Myocyte (in vitro differentiated cells): ENCODE data around the gene KIAA1671. TPM values are rescaled to one million over a fixed set of nuclear protein-coding genes. Genes with fewer than 3 reads are reported as not detected.
"Not testable (repeated sequence)": the region's sequence is repeated elsewhere in the genome, so short reads cannot be mapped to it uniquely, and the experiment has no call there.

Experiments
- DNase-seq: peaks from one replicate; pipeline ENCODE4 v3.0.0-alpha.2; 2012; ENCODE audit warnings: low read depth
- total RNA-seq: library from RNA; depleted of rRNA; stranded (reverse); fragments of >200 nt; gene quantifications from 2 replicates; pipeline ENCODE4 v1.2.3, GENCODE V29; 2014

The KIAA1671 gene
- total RNA-seq, 1 donor from 2014 or later = 10.4 TPM

- peak; percentile 70 for DNase-seq
These were observed 209.5 kb downstream of the KIAA1671 start for GRCh38 chr22:25161916-25162530.

- DNase-seq = no peak
These were observed 210.0 kb downstream of the KIAA1671 start for GRCh38 chr22:25162561-25162960.

GRCh38 chr22:25165785-25166184 lies 213.3 kb downstream of the KIAA1671 start:
- DNase-seq = no peak

- DNase-seq = no peak
These were observed 213.9 kb downstream of the KIAA1671 start for GRCh38 chr22:25166266-25167040.

GRCh38 chr22:25167082-25167481 lies 214.6 kb downstream of the KIAA1671 start:
- no peak for DNase-seq

GRCh38 chr22:25167834-25168601 lies 215.5 kb downstream of the KIAA1671 start:
- DNase-seq = no peak

- DNase-seq = no peak
These were observed 216.9 kb downstream of the KIAA1671 start for GRCh38 chr22:25169278-25170031.

- DNase-seq = no peak
These were observed 218.0 kb downstream of the KIAA1671 start for GRCh38 chr22:25170426-25170980.

GRCh38 chr22:25172153-25172552 lies 219.6 kb downstream of the KIAA1671 start:
- DNase-seq = no peak

GRCh38 chr22:25174156-25174887 lies 221.8 kb downstream of the KIAA1671 start:
- DNase-seq = no peak

- DNase-seq = no peak
These were observed 222.4 kb downstream of the KIAA1671 start for GRCh38 chr22:25174888-25175411.

GRCh38 chr22:25176175-25176574 lies 223.7 kb downstream of the KIAA1671 start:
- DNase-seq = no peak

GRCh38 chr22:25176799-25177198 lies 224.3 kb downstream of the KIAA1671 start:
- no peak for DNase-seq

- no peak for DNase-seq
These were observed 224.7 kb downstream of the KIAA1671 start for GRCh38 chr22:25177226-25177625.

- no peak for DNase-seq
These were observed 225.4 kb downstream of the KIAA1671 start for GRCh38 chr22:25177895-25178294.

- not testable (repeated sequence) for DNase-seq
These were observed 225.8 kb downstream of the KIAA1671 start for GRCh38 chr22:25178348-25178747.

GRCh38 chr22:25178869-25179631 lies 226.5 kb downstream of the KIAA1671 start:
- DNase-seq = not testable (repeated sequence)

GRCh38 chr22:25182131-25183110 lies 229.9 kb downstream of the KIAA1671 start:
- DNase-seq = no peak
